Gastroesophageal sphincter (tissue), 3 donors: ENCODE results near the gene KRTAP10-2.

ENCODE experiments used
- EP300 ChIP-seq: sonication (generic); formaldehyde crosslinking; IDR thresholded peaks from one replicate; pipeline ENCODE4 v1.6.1; 2017; ENCODE audit warnings: antibody characterized with exemption, mild to moderate bottlenecking
- TF ChIP-seq, protein P1 (sequence below), 4 experiments: fragments of 200-600 bp in 2 of 4; fragments of 450-650 bp in 2 of 4; sonication (generic) in 1 of 4; IDR thresholded peaks; one replicate each; pipeline ENCODE4 v1.5.1; 2017 to 2019; ENCODE audit warnings: antibody characterized with exemption in 4 of 4, mild to moderate bottlenecking in 2 of 4, moderate library complexity in 2 of 4

GRCh38 chr21:44572959-44573583 is 21.8 kb upstream of the KRTAP10-2 start:
- TF ChIP-seq, protein P1, sequence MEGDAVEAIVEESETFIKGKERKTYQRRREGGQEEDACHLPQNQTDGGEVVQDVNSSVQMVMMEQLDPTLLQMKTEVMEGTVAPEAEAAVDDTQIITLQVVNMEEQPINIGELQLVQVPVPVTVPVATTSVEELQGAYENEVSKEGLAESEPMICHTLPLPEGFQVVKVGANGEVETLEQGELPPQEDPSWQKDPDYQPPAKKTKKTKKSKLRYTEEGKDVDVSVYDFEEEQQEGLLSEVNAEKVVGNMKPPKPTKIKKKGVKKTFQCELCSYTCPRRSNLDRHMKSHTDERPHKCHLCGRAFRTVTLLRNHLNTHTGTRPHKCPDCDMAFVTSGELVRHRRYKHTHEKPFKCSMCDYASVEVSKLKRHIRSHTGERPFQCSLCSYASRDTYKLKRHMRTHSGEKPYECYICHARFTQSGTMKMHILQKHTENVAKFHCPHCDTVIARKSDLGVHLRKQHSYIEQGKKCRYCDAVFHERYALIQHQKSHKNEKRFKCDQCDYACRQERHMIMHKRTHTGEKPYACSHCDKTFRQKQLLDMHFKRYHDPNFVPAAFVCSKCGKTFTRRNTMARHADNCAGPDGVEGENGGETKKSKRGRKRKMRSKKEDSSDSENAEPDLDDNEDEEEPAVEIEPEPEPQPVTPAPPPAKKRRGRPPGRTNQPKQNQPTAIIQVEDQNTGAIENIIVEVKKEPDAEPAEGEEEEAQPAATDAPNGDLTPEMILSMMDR (IDR thresholded peaks at IDR 0.05): no peak
- TF ChIP-seq EP300: no peak
